Hepatocyte (in vitro differentiated cells): ENCODE results near the gene NUCB2.

Source experiments
- CTCF ChIP-seq: fragments of 200-600 bp; sonication (generic); IDR thresholded peaks from 2 replicates; pipeline ENCODE4 v1.5.1; 2016; ENCODE audit warnings: antibody characterized with exemption, mild to moderate bottlenecking; ENCODE audit not compliant: poor library complexity
- EZH2 ChIP-seq: fragments of 200-600 bp; sonication (generic); IDR thresholded peaks from 2 replicates; pipeline ENCODE4 v1.6.1; 2016; ENCODE audit warnings: antibody characterized with exemption, mild to moderate bottlenecking, borderline replicate concordance
- EZH2phosphoT487 ChIP-seq: fragments of 200-600 bp; sonication (generic); IDR thresholded peaks from one replicate; pipeline ENCODE4 v1.6.1; 2018; ENCODE audit warnings: antibody characterized with exemption, mild to moderate bottlenecking, low read depth, moderate library complexity; ENCODE audit not compliant: unreplicated experiment, severe bottlenecking

- no peak for TF ChIP-seq EZH2phosphoT487
- TF ChIP-seq CTCF: no peak
- TF ChIP-seq EZH2: no peak
Observed at GRCh38 chr11:17260020-17260419, 16.5 kb upstream of the NUCB2 start.
